Stimulated activated CD4-positive, alpha-beta T cell treated with anti-CD3 and anti-CD28 coated beads, TNF-alpha, amount 100 ng/mL, for 1 hour (primary cell): ENCODE measurements around the gene MBD3L5.
"Not testable (repeated sequence)": the region's sequence is repeated elsewhere in the genome, so short reads cannot be mapped to it uniquely, and the experiment has no call there.

ENCODE experiments used
- DNase-seq, 3 donors: peaks; one replicate each; pipeline ENCODE4 v3.0.0-alpha.2; 2020; ENCODE audit warnings: low read depth in 3 of 3, low spot score in 1 of 3

The MBD3L5 gene

GRCh38 chr19:7051421-7051820 lies 21.0 kb downstream of the MBD3L5 start:
- DNase-seq: not testable (repeated sequence)

GRCh38 chr19:7052896-7053295 lies 22.5 kb downstream of the MBD3L5 start:
- not testable (repeated sequence) for DNase-seq

- not testable (repeated sequence) for DNase-seq
Measured at GRCh38 chr19:7054635-7055368, 24.4 kb downstream of the MBD3L5 start.

- DNase-seq: not testable (repeated sequence)
Measured at GRCh38 chr19:7055679-7056078, 25.3 kb downstream of the MBD3L5 start.

GRCh38 chr19:7056371-7056770 lies 26.0 kb downstream of the MBD3L5 start:
- DNase-seq: not testable (repeated sequence)

- not testable (repeated sequence) for DNase-seq
Measured at GRCh38 chr19:7058576-7058975, 28.2 kb downstream of the MBD3L5 start, which contains the start of gene MBD3L3. Gene MBD3L3, minus strand, starts transcription at chr19:7058676. Its CDS starts 71 bp downstream, at chr19:7058605.

- DNase-seq: not testable (repeated sequence)
Measured at GRCh38 chr19:7059977-7060376, 29.6 kb downstream of the MBD3L5 start.

GRCh38 chr19:7063339-7063738 lies 33.0 kb downstream of the MBD3L5 start:
- DNase-seq: no peak

GRCh38 chr19:7063764-7064418 lies 33.5 kb downstream of the MBD3L5 start:
- no peak for DNase-seq

- DNase-seq: not testable (repeated sequence)
Measured at GRCh38 chr19:7067122-7067521, 36.7 kb downstream of the MBD3L5 start.

- no peak for DNase-seq
Measured at GRCh38 chr19:7067716-7068115, 37.3 kb downstream of the MBD3L5 start.

GRCh38 chr19:7068599-7068998 lies 38.2 kb downstream of the MBD3L5 start:
- no peak for DNase-seq

- DNase-seq: peak; percentile 96 to 98 (median 97)
Measured at GRCh38 chr19:7069042-7069903, 38.9 kb downstream of the MBD3L5 start, which contains the start of gene ZNF557. Gene ZNF557, plus strand, starts transcription at chr19:7069703. Its CDS starts 5,372 bp downstream, at chr19:7075075.

- DNase-seq: no peak
Measured at GRCh38 chr19:7069904-7070226, 39.5 kb downstream of the MBD3L5 start.

GRCh38 chr19:7072541-7072940 lies 42.2 kb downstream of the MBD3L5 start:
- no peak for DNase-seq

GRCh38 chr19:7074705-7075282 lies 44.4 kb downstream of the MBD3L5 start:
- DNase-seq: no peak

- DNase-seq: no peak
Measured at GRCh38 chr19:7076151-7076550, 45.8 kb downstream of the MBD3L5 start.

- DNase-seq: no peak
Measured at GRCh38 chr19:7078008-7078407, 47.6 kb downstream of the MBD3L5 start.
